HepG2 (cell line): ENCODE results near the gene SIX5. TPM values are rescaled to one million over a fixed set of nuclear protein-coding genes. Genes with fewer than 3 reads are reported as not detected.

ENCODE experiments used
- ASH2L ChIP-seq: fragments of 300-600, 200-600 bp; sonication (generic); IDR thresholded peaks from 2 replicates; pipeline ENCODE4 v1.7.0; 2017; ENCODE audit warnings: low read depth, mild to moderate bottlenecking, moderate library complexity, mixed read lengths, low read length; ENCODE audit not compliant: insufficient read length
- FOXK1 ChIP-seq: sonication (generic); formaldehyde crosslinking; IDR thresholded peaks from 2 replicates; pipeline ENCODE4 v1.4.0; 2020; ENCODE audit warnings: low read depth, missing genetic modification reagents, borderline replicate concordance
- GABPB1 ChIP-seq: IDR thresholded peaks from 2 replicates; pipeline ENCODE4 v1.6.1; 2016; ENCODE audit warnings: mild to moderate bottlenecking, missing genetic modification reagents, moderate library complexity, missing compliant biosample characterization
- GATAD1 ChIP-seq: IDR thresholded peaks from 2 replicates; pipeline ENCODE4 v1.6.1; 2016; ENCODE audit warnings: missing genetic modification reagents, missing compliant biosample characterization
- HHEX ChIP-seq: IDR thresholded peaks from 2 replicates; pipeline ENCODE4 v1.6.1; 2016; ENCODE audit warnings: control low read depth
- HNRNPLL ChIP-seq: fragments of 200-400 bp; formaldehyde crosslinking; IDR thresholded peaks from 2 replicates; pipeline ENCODE4 v1.6.1; 2017; ENCODE audit warnings: mild to moderate bottlenecking, low read depth, low read length; ENCODE audit not compliant: poor library complexity, severe bottlenecking
- NR1H2 ChIP-seq: sonication (generic); formaldehyde crosslinking; IDR thresholded peaks from 2 replicates; pipeline ENCODE4 v1.8.1; 2022; ENCODE audit warnings: low read depth, missing genetic modification reagents, borderline replicate concordance
- NR2C2 ChIP-seq: sonication (generic); formaldehyde crosslinking; IDR thresholded peaks from 2 replicates; pipeline ENCODE4 v1.4.0; 2020; ENCODE audit warnings: missing genetic modification reagents, mild to moderate bottlenecking, moderate library complexity, borderline replicate concordance
- PHB2 ChIP-seq: fragments of 450-650 bp; IDR thresholded peaks from 2 replicates; pipeline ENCODE4 v1.6.1; 2018; ENCODE audit not compliant: partially characterized antibody
- PHF8 ChIP-seq: sonication (generic); formaldehyde crosslinking; IDR thresholded peaks from 2 replicates; pipeline ENCODE4 v1.5.0; 2020; ENCODE audit warnings: missing genetic modification reagents
- RFX1 ChIP-seq: fragments of 450-650 bp; IDR thresholded peaks from 2 replicates; pipeline ENCODE4 v1.6.1; 2017
- SMARCC2 ChIP-seq: fragments of 450-650 bp; IDR thresholded peaks from 2 replicates; pipeline ENCODE4 v1.6.1; 2017; ENCODE audit warnings: antibody characterized with exemption, mild to moderate bottlenecking
- THAP11 ChIP-seq: IDR thresholded peaks from 2 replicates; pipeline ENCODE4 v1.6.1; 2016; ENCODE audit warnings: missing biosample characterization, missing genetic modification reagents
- U2AF1 ChIP-seq: fragments of 200-400 bp; formaldehyde crosslinking; optimal IDR thresholded peaks from 2 replicates; pipeline ENCODE3; 2017; ENCODE audit warnings: mild to moderate bottlenecking, low read depth, low read length
- ZBTB42 ChIP-seq: sonication (generic); formaldehyde crosslinking; IDR thresholded peaks from 2 replicates; pipeline ENCODE4 v1.5.0; 2020; ENCODE audit warnings: mild to moderate bottlenecking, missing genetic modification reagents
- ZFX ChIP-seq: sonication (generic); formaldehyde crosslinking; IDR thresholded peaks from 2 replicates; pipeline ENCODE4 v1.4.0; 2020; ENCODE audit warnings: mild to moderate bottlenecking, low read depth, missing genetic modification reagents, moderate library complexity
- ZNF225 ChIP-seq: sonication (generic); formaldehyde crosslinking; IDR thresholded peaks from 2 replicates; pipeline ENCODE4 v1.4.0; 2020; ENCODE audit warnings: mild to moderate bottlenecking, missing genetic modification reagents
- ZNF781 ChIP-seq: sonication (generic); formaldehyde crosslinking; IDR thresholded peaks from 2 replicates; pipeline ENCODE4 v1.5.1; 2020; ENCODE audit warnings: borderline replicate concordance, mild to moderate bottlenecking, missing genetic modification reagents; ENCODE audit errors: not compliant biosample characterization
- polyA plus RNA-seq, 8 experiments: library from polyadenylated mRNA; depleted of rRNA in 3 of 8; stranded (reverse) in 7 of 8; unstranded in 1 of 8; fragments of >200 nt; fragmentation: Illumina TruSeq in 4 of 8; extraction: Trizol in 4 of 8; gene quantifications; 2 replicates each; pipeline versions ENCODE4 v1.2.1 to v1.2.3, GENCODE V29; 2011 to 2016; ENCODE audit warnings: low read depth in 4 of 8, missing spikeins in 1 of 8, mixed read lengths in 1 of 8; ENCODE audit not compliant: insufficient read depth in 1 of 8
- total RNA-seq, 5 experiments: library from RNA; depleted of rRNA; stranded (reverse); fragments of >200 nt; fragmentation: Illumina TruSeq; extraction: Trizol; gene quantifications; 2 replicates each; pipeline ENCODE4 v1.2.3, GENCODE V29; 2016; ENCODE audit warnings: low read depth in 1 of 5
- TF ChIP-seq, protein P1 (sequence below): sonication (generic); formaldehyde crosslinking; IDR thresholded peaks from 2 replicates; pipeline ENCODE4; 2020; ENCODE audit warnings: missing genetic modification reagents, mild to moderate bottlenecking, borderline replicate concordance
- TF ChIP-seq, protein P2 (sequence below): IDR thresholded peaks from 2 replicates; pipeline ENCODE4 v1.6.1; 2016; ENCODE audit warnings: control low read depth
- TF ChIP-seq, protein P3 (sequence below): sonication (generic); formaldehyde crosslinking; IDR thresholded peaks from 2 replicates; pipeline ENCODE4 v1.4.0; 2020; ENCODE audit warnings: mild to moderate bottlenecking, missing genetic modification reagents
- TF ChIP-seq, protein P4 (sequence below): sonication (generic); formaldehyde crosslinking; IDR thresholded peaks from 2 replicates; pipeline ENCODE4 v1.4.0; 2020; ENCODE audit warnings: missing genetic modification reagents
- TF ChIP-seq, protein P5 (sequence below): sonication (generic); formaldehyde crosslinking; IDR thresholded peaks from 2 replicates; pipeline ENCODE4 v1.4.0; 2020; ENCODE audit warnings: mild to moderate bottlenecking, missing genetic modification reagents

Gene SIX5
- total and polyA plus RNA-seq, 2 of the 13 experiments (the other 11 are each of a cell fraction or from before 2014, with no cell fraction given): 7.7 to 10.5 TPM

DNA sequence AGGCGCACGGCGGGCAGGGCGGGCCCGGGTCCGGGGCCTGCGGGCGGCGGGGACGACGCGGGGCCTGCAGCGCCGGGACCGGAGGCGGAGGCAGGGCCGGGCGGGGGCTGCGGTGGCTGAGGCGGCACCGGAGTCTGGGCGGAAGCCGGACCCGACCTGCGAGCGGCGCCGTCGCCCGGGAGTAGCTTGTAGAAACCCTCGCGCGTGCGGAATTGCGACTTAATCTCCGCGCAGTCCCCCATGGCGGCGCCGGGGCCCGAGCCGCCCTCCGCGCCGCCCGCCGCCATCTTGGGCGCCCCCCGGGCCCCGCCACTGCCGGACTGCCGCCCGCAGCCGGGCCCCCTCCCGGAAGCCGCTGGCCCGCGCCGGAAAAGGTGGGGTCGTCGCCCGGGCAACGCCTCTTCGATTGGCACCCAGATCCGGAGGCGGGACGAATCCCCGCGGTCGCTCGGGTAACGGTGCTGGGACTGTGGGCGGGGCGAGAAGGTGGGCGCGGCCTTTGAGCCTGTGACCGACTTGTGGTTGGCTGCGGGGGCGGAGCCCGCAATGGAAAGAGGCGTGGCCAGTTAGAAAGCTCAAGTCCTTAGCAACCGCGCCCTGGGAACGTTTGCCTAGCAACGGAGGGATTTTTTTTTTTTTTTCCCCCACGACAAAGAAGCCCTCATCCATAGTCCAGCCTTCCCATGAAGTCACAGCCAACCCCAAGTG is 23.6 kb upstream of the SIX5 start, which contains the start of gene DMWD (continued):
- no peak for TF ChIP-seq U2AF1
- TF ChIP-seq HNRNPLL: peak; percentile 60
- TF ChIP-seq ZFX: peak; percentile 63
- peak; percentile 100 for TF ChIP-seq RFX1
- no peak for TF ChIP-seq ZNF781 (CRISPR knock-in tag)
- TF ChIP-seq, protein P1, sequence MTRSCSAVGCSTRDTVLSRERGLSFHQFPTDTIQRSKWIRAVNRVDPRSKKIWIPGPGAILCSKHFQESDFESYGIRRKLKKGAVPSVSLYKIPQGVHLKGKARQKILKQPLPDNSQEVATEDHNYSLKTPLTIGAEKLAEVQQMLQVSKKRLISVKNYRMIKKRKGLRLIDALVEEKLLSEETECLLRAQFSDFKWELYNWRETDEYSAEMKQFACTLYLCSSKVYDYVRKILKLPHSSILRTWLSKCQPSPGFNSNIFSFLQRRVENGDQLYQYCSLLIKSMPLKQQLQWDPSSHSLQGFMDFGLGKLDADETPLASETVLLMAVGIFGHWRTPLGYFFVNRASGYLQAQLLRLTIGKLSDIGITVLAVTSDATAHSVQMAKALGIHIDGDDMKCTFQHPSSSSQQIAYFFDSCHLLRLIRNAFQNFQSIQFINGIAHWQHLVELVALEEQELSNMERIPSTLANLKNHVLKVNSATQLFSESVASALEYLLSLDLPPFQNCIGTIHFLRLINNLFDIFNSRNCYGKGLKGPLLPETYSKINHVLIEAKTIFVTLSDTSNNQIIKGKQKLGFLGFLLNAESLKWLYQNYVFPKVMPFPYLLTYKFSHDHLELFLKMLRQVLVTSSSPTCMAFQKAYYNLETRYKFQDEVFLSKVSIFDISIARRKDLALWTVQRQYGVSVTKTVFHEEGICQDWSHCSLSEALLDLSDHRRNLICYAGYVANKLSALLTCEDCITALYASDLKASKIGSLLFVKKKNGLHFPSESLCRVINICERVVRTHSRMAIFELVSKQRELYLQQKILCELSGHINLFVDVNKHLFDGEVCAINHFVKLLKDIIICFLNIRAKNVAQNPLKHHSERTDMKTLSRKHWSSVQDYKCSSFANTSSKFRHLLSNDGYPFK: no peak
- TF ChIP-seq GABPB1 (CRISPR knock-in tag): peak; percentile 93
- TF ChIP-seq, protein P2, sequence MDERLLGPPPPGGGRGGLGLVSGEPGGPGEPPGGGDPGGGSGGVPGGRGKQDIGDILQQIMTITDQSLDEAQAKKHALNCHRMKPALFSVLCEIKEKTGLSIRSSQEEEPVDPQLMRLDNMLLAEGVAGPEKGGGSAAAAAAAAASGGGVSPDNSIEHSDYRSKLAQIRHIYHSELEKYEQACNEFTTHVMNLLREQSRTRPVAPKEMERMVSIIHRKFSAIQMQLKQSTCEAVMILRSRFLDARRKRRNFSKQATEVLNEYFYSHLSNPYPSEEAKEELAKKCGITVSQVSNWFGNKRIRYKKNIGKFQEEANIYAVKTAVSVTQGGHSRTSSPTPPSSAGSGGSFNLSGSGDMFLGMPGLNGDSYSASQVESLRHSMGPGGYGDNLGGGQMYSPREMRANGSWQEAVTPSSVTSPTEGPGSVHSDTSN (CRISPR knock-in tag): peak; percentile 87
- 0 out of 2 replicates have a peak, but pooled peaks have one; percentile 17 for TF ChIP-seq FOXK1 (CRISPR knock-in tag)
- peak; percentile 78 for TF ChIP-seq THAP11 (CRISPR knock-in tag)
- no peak for TF ChIP-seq ZBTB42 (CRISPR knock-in tag)
- TF ChIP-seq, protein P3, sequence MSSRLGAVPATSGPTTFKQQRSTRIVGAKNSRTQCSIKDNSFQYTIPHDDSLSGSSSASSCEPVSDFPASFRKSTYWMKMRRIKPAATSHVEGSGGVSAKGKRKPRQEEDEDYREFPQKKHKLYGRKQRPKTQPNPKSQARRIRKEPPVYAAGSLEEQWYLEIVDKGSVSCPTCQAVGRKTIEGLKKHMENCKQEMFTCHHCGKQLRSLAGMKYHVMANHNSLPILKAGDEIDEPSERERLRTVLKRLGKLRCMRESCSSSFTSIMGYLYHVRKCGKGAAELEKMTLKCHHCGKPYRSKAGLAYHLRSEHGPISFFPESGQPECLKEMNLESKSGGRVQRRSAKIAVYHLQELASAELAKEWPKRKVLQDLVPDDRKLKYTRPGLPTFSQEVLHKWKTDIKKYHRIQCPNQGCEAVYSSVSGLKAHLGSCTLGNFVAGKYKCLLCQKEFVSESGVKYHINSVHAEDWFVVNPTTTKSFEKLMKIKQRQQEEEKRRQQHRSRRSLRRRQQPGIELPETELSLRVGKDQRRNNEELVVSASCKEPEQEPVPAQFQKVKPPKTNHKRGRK (CRISPR knock-in tag): no peak
- TF ChIP-seq PHB2: no peak
- TF ChIP-seq ASH2L: peak; percentile 27
- no peak for TF ChIP-seq NR1H2 (CRISPR knock-in tag)
- TF ChIP-seq, protein P4, sequence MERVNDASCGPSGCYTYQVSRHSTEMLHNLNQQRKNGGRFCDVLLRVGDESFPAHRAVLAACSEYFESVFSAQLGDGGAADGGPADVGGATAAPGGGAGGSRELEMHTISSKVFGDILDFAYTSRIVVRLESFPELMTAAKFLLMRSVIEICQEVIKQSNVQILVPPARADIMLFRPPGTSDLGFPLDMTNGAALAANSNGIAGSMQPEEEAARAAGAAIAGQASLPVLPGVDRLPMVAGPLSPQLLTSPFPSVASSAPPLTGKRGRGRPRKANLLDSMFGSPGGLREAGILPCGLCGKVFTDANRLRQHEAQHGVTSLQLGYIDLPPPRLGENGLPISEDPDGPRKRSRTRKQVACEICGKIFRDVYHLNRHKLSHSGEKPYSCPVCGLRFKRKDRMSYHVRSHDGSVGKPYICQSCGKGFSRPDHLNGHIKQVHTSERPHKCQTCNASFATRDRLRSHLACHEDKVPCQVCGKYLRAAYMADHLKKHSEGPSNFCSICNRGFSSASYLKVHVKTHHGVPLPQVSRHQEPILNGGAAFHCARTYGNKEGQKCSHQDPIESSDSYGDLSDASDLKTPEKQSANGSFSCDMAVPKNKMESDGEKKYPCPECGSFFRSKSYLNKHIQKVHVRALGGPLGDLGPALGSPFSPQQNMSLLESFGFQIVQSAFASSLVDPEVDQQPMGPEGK (CRISPR knock-in tag): peak; percentile 78
- no peak for TF ChIP-seq SMARCC2
- peak; percentile 69; the same call in 1 of the 2 replicates for TF ChIP-seq NR2C2 (CRISPR knock-in tag)
- no peak for TF ChIP-seq ZNF225
- TF ChIP-seq HHEX (CRISPR knock-in tag): no peak
- TF ChIP-seq, protein P5, sequence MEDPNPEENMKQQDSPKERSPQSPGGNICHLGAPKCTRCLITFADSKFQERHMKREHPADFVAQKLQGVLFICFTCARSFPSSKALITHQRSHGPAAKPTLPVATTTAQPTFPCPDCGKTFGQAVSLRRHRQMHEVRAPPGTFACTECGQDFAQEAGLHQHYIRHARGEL: no peak
- peak; percentile 72 for TF ChIP-seq PHF8 (CRISPR knock-in tag)
- TF ChIP-seq GATAD1 (CRISPR knock-in tag): peak; percentile 62
